HepG2 (cell line): ENCODE results near the gene GLB1L. TPM values are rescaled to one million over a fixed set of nuclear protein-coding genes. Genes with fewer than 3 reads are reported as not detected.

Experiments used
- ATAC-seq: fragments of 200-7000 bp; cut with Tn5 transposase; 3 replicates; pipeline ENCODE4 v1.9.1; 2020; ENCODE audit warnings: mild to moderate bottlenecking, moderate library complexity
- BruUV-seq: library from RNA; stranded (reverse); fragments of 400-500 nt; replicated peaks from 2 replicates; lab custom pipeline; 2021; lab: Mats Ljungman, UMichigan
- CTCF ChIA-PET: fragments of 300-600 bp; formaldehyde crosslinking; extraction: SDS; loops from one replicate; lab custom pipeline; 2021; ENCODE audit warnings: low total read pairs, inconsistent platforms, low intra/inter-chr PET ratio; lab: Yijun Ruan, JAX
- POLR2A ChIA-PET: fragments of 350-600 bp; sonication (Branson Sonifier 250); formaldehyde crosslinking; loops from one replicate; lab custom pipeline; 2020; ENCODE audit warnings: antibody characterized with exemption, inconsistent platforms; lab: Yijun Ruan, JAX
- DNase-seq: peaks from one replicate; pipeline ENCODE4 v3.0.0-alpha.2; 2015; ENCODE audit warnings: low spot score
- FAIRE-seq: peaks from 3 replicates; lab custom pipeline; 2011; peaks lifted over from hg19 to GRCh38; lab: Jason Lieb, UNC
- H2AFZ ChIP-seq: one replicate; pipeline ENCODE4 v1.6.1; 2011; ENCODE audit warnings: low read length, inconsistent platforms
- H3K27ac ChIP-seq: fragments of 300-600 bp; 3 replicates; pipeline ENCODE4 v1.8.0; 2011; ENCODE audit warnings: mixed run types, mild to moderate bottlenecking, mixed read lengths, low read length, inconsistent platforms; ENCODE audit not compliant: insufficient read depth; ENCODE audit errors: extremely low read length
- H3K27me3 ChIP-seq, 2 experiments: fragments of 200-600 bp in 1 of 2; 2 replicates in 1 of 2; 3 replicates in 1 of 2; pipeline versions ENCODE4 v1.6.0 to v1.8.0; 2011; ENCODE audit warnings: low read length in 2 of 2, mild to moderate bottlenecking in 2 of 2, moderate library complexity in 2 of 2, inconsistent platforms in 1 of 2; ENCODE audit not compliant: insufficient read depth in 2 of 2, control insufficient read depth in 1 of 2
- H3K36me3 ChIP-seq, 2 experiments: fragments of 200-600 bp in 1 of 2; replicated peaks in 1 of 2; 2 replicates in 1 of 2; 3 replicates in 1 of 2; pipeline versions ENCODE4 v1.5.1 to v1.8.0; 2011; ENCODE audit warnings: low read length in 2 of 2, inconsistent platforms in 1 of 2; ENCODE audit not compliant: insufficient read depth in 2 of 2, control insufficient read depth in 1 of 2
- H3K4me1 ChIP-seq: 2 replicates; pipeline ENCODE4 v1.5.1; 2012; ENCODE audit warnings: low read length, inconsistent platforms; ENCODE audit not compliant: insufficient read depth
- H3K4me2 ChIP-seq: 2 replicates; pipeline ENCODE4 v1.6.0; 2011; ENCODE audit warnings: low read depth, low read length, inconsistent platforms
- H3K4me3 ChIP-seq, 3 experiments: fragments of 200-600 bp in 1 of 3; sonication (generic), shearing (Covaris generic) in 1 of 3; replicated peaks in 1 of 3; 2 replicates each; pipeline ENCODE4 v1.5.1; 2011 to 2016; ENCODE audit warnings: low read length in 3 of 3, inconsistent platforms in 2 of 3, low read depth in 2 of 3, mild to moderate bottlenecking in 2 of 3, control low read depth in 1 of 3, mixed read lengths in 1 of 3; ENCODE audit not compliant: insufficient read depth in 1 of 3
- H3K79me2 ChIP-seq: one replicate; pipeline ENCODE4 v1.6.1; 2011; ENCODE audit warnings: low read length, inconsistent platforms; ENCODE audit not compliant: insufficient read depth
- H3K9ac ChIP-seq: 2 replicates; pipeline ENCODE4 v1.6.0; 2011; ENCODE audit warnings: mild to moderate bottlenecking, low read depth, low read length, inconsistent platforms; ENCODE audit not compliant: insufficient read depth
- H3K9me3 ChIP-seq: 2 replicates; pipeline ENCODE4 v1.5.1; 2012; ENCODE audit warnings: mild to moderate bottlenecking, low read length
- H4K20me1 ChIP-seq: 2 replicates; pipeline ENCODE4 v1.6.0; 2011; ENCODE audit warnings: inconsistent platforms, mild to moderate bottlenecking, low read length, moderate library complexity; ENCODE audit not compliant: insufficient read depth
- ATRX ChIP-seq: sonication (generic); formaldehyde crosslinking; IDR thresholded peaks from 2 replicates; pipeline ENCODE4 v1.4.0; 2020; ENCODE audit warnings: missing genetic modification reagents, borderline replicate concordance
- GZF1 ChIP-seq: sonication (generic); formaldehyde crosslinking; IDR thresholded peaks from 2 replicates; pipeline ENCODE4 v1.5.1; 2020; ENCODE audit warnings: mild to moderate bottlenecking, missing genetic modification reagents
- ISL2 ChIP-seq: sonication (generic); formaldehyde crosslinking; IDR thresholded peaks from 2 replicates; pipeline ENCODE4 v1.5.0; 2020; ENCODE audit warnings: missing genetic modification reagents
- MIER3 ChIP-seq: IDR thresholded peaks from 2 replicates; pipeline ENCODE4 v1.6.1; 2016; ENCODE audit warnings: missing compliant biosample characterization, borderline replicate concordance
- ZNF367 ChIP-seq: sonication (generic); formaldehyde crosslinking; IDR thresholded peaks from 2 replicates; pipeline ENCODE4 v1.4.0; 2020; ENCODE audit warnings: missing genetic modification reagents, borderline replicate concordance
- ZNF660 ChIP-seq: sonication (generic); formaldehyde crosslinking; IDR thresholded peaks from 2 replicates; pipeline ENCODE4 v1.5.1; 2020; ENCODE audit warnings: mild to moderate bottlenecking, low read depth, missing genetic modification reagents, borderline replicate concordance
- WGBS: methylation state at CpG from one replicate; pipeline ENCODE4 v1.1.6; 2017; ENCODE audit warnings: low lambda C conversion rate; 5-methylcytosine and 5-hydroxymethylcytosine counted together
- in situ Hi-C: cut with HindIII; loops from 2 replicates; pipeline ENCODE4 v1.10.0; 2017; ENCODE audit warnings: low pct_unique_long_range_greater_than_20kb; ENCODE audit not compliant: extremely low pct_ligation_motif_present
- intact Hi-C: fragments of 100-400 bp; cut with micrococcal nuclease; formaldehyde crosslinking; loops from one replicate; pipeline ENCODE4 v1.10.0; 2022; ENCODE audit not compliant: unreplicated experiment
- polyA plus RNA-seq, 8 experiments: library from polyadenylated mRNA; depleted of rRNA in 3 of 8; stranded (reverse) in 7 of 8; unstranded in 1 of 8; fragments of >200 nt; fragmentation: Illumina TruSeq in 4 of 8; extraction: Trizol in 4 of 8; gene quantifications; 2 replicates each; pipeline versions ENCODE4 v1.2.1 to v1.2.3, GENCODE V29; 2011 to 2016; ENCODE audit warnings: low read depth in 4 of 8, missing spikeins in 1 of 8, mixed read lengths in 1 of 8; ENCODE audit not compliant: insufficient read depth in 1 of 8
- total RNA-seq, 5 experiments: library from RNA; depleted of rRNA; stranded (reverse); fragments of >200 nt; fragmentation: Illumina TruSeq; extraction: Trizol; gene quantifications; 2 replicates each; pipeline ENCODE4 v1.2.3, GENCODE V29; 2016; ENCODE audit warnings: low read depth in 1 of 5
- TF ChIP-seq, protein P1 (sequence below), 2 experiments: sonication (generic) in 1 of 2; formaldehyde crosslinking in 1 of 2; IDR thresholded peaks; 2 replicates each; pipeline versions ENCODE4 v1.4.0 to v1.6.1; 2016 to 2020; ENCODE audit warnings: borderline replicate concordance in 1 of 2, low read depth in 1 of 2, mild to moderate bottlenecking in 1 of 2, missing genetic modification reagents in 1 of 2
- TF ChIP-seq, protein P2 (sequence below): sonication (generic); formaldehyde crosslinking; IDR thresholded peaks from 2 replicates; pipeline ENCODE4 v1.8.0; 2022; ENCODE audit warnings: mild to moderate bottlenecking, missing genetic modification reagents
- TF ChIP-seq, protein P3 (sequence below): sonication (generic); formaldehyde crosslinking; IDR thresholded peaks from 2 replicates; pipeline ENCODE4 v1.4.0; 2020; ENCODE audit warnings: missing genetic modification reagents, borderline replicate concordance
- TF ChIP-seq, protein P4 (sequence below): sonication (generic); formaldehyde crosslinking; IDR thresholded peaks from 2 replicates; pipeline ENCODE4 v1.5.0; 2020; ENCODE audit warnings: missing genetic modification reagents, mild to moderate bottlenecking, borderline replicate concordance
- TF ChIP-seq, protein P5 (sequence below): IDR thresholded peaks from 2 replicates; pipeline ENCODE4 v1.6.1; 2016; ENCODE audit warnings: missing compliant biosample characterization, missing genetic modification reagents, borderline replicate concordance

Gene GLB1L
- total and polyA plus RNA-seq, 2 of the 13 experiments (the other 11 are each of a cell fraction or from before 2014, with no cell fraction given): 6.8 to 7.3 TPM

DNA sequence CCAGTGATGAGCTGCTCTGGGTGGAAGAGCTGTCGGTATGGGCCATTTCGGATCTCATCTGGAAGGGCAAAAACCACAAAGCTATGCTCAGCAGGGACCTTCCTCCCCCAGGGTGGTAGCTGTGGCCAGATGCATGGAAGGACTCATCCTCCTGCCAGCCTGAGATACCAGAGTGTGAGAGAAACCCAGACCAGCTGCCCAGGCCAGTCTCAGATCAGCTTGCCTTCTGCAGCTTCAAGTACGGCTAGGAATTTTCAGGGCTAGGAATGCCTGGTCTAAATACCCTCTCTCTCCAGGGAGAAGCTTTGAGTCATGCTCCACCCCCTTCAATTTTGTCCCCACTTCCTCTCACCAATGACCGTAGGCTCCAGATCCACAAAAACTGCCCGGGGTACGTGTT, 6.4 kb upstream of the GLB1L start:
- FAIRE-seq (no peak), ATAC-seq (no peak), DNase-seq (no peak)
- in situ Hi-C loops (no loop called here), intact Hi-C loops (no loop called here)
- Histone ChIP-seq H3K79me2 (peaks cover 3% of the 10 kb centered on the region), H3K9ac (no peak overlapping the region), H3K4me2 (no peak overlapping the region), H3K27me3 (peaks cover 2 to 33% of the 10 kb centered on the region in 2 experiments; a peak in 4 of 5 replicates), H3K27ac (no peak overlapping the region), H3K36me3 (peaks cover 1 to 13% of the 10 kb centered on the region in 2 experiments; a peak in 4 of 5 replicates), H3K9me3 (no peaks in the 10 kb centered on the region), H4K20me1 (no peaks in the 10 kb centered on the region), H3K4me1 (peaks cover 75% of the 10 kb centered on the region), H2AFZ (no peak overlapping the region), H3K4me3 (no peak overlapping the region)
- no TSS peak for BruUV-seq
- WGBS: 93% methylated on average over 6 of the region's 6 CpGs
- ChIA-PET CTCF (no interaction called here), POLR2A (interaction anchor here (0.7 to 5.7 kb wide), 4 partner anchors 9 to 44 kb away, joined by 3 to 73 read pairs (median 4); partner anchors contain the start of genes DNAJB2 and ZFAND2B)
- no peak for TF ChIP-seq ATRX
- TF ChIP-seq, protein P1, sequence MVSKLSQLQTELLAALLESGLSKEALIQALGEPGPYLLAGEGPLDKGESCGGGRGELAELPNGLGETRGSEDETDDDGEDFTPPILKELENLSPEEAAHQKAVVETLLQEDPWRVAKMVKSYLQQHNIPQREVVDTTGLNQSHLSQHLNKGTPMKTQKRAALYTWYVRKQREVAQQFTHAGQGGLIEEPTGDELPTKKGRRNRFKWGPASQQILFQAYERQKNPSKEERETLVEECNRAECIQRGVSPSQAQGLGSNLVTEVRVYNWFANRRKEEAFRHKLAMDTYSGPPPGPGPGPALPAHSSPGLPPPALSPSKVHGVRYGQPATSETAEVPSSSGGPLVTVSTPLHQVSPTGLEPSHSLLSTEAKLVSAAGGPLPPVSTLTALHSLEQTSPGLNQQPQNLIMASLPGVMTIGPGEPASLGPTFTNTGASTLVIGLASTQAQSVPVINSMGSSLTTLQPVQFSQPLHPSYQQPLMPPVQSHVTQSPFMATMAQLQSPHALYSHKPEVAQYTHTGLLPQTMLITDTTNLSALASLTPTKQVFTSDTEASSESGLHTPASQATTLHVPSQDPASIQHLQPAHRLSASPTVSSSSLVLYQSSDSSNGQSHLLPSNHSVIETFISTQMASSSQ (IDR thresholded peaks at IDR 0.05; ENCODE audit: low read depth): no peak
- TF ChIP-seq, protein P1 (CRISPR knock-in tag; IDR thresholded peaks at IDR 0.05; ENCODE audit: borderline replicate concordance): no peak
- TF ChIP-seq, protein P2, sequence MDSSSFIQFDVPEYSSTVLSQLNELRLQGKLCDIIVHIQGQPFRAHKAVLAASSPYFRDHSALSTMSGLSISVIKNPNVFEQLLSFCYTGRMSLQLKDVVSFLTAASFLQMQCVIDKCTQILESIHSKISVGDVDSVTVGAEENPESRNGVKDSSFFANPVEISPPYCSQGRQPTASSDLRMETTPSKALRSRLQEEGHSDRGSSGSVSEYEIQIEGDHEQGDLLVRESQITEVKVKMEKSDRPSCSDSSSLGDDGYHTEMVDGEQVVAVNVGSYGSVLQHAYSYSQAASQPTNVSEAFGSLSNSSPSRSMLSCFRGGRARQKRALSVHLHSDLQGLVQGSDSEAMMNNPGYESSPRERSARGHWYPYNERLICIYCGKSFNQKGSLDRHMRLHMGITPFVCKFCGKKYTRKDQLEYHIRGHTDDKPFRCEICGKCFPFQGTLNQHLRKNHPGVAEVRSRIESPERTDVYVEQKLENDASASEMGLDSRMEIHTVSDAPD (CRISPR knock-in tag): no peak
- no peak for TF ChIP-seq ZNF660 (CRISPR knock-in tag)
- TF ChIP-seq ZNF367 (CRISPR knock-in tag): no peak
- TF ChIP-seq GZF1: no peak
- TF ChIP-seq, protein P3, sequence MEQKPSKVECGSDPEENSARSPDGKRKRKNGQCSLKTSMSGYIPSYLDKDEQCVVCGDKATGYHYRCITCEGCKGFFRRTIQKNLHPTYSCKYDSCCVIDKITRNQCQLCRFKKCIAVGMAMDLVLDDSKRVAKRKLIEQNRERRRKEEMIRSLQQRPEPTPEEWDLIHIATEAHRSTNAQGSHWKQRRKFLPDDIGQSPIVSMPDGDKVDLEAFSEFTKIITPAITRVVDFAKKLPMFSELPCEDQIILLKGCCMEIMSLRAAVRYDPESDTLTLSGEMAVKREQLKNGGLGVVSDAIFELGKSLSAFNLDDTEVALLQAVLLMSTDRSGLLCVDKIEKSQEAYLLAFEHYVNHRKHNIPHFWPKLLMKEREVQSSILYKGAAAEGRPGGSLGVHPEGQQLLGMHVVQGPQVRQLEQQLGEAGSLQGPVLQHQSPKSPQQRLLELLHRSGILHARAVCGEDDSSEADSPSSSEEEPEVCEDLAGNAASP (CRISPR knock-in tag): no peak
- no peak for TF ChIP-seq MIER3 (CRISPR knock-in tag)
- no peak for TF ChIP-seq ISL2 (CRISPR knock-in tag)
- TF ChIP-seq, protein P4, sequence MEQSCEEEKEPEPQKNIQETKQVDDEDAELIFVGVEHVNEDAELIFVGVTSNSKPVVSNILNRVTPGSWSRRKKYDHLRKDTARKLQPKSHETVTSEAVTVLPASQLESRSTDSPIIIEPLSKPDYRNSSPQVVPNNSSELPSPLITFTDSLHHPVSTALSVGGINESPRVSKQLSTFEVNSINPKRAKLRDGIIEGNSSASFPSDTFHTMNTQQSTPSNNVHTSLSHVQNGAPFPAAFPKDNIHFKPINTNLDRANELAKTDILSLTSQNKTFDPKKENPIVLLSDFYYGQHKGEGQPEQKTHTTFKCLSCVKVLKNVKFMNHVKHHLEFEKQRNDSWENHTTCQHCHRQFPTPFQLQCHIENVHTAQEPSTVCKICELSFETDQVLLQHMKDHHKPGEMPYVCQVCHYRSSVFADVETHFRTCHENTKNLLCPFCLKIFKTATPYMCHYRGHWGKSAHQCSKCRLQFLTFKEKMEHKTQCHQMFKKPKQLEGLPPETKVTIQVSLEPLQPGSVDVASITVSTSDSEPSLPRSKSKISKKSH (CRISPR knock-in tag): no peak
- TF ChIP-seq, protein P5, sequence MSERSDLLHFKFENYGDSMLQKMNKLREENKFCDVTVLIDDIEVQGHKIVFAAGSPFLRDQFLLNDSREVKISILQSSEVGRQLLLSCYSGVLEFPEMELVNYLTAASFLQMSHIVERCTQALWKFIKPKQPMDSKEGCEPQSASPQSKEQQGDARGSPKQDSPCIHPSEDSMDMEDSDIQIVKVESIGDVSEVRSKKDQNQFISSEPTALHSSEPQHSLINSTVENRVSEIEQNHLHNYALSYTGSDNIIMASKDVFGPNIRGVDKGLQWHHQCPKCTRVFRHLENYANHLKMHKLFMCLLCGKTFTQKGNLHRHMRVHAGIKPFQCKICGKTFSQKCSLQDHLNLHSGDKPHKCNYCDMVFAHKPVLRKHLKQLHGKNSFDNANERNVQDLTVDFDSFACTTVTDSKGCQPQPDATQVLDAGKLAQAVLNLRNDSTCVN: no peak
